ENCODE measurements around the gene APBB2. TPM values are rescaled to one million over a fixed set of nuclear protein-coding genes. Genes with fewer than 3 reads are reported as not detected.

The APBB2 gene
- polyA plus RNA-seq, 4 donors: 53.4 to 101 (median 54.3) TPM

DNA sequence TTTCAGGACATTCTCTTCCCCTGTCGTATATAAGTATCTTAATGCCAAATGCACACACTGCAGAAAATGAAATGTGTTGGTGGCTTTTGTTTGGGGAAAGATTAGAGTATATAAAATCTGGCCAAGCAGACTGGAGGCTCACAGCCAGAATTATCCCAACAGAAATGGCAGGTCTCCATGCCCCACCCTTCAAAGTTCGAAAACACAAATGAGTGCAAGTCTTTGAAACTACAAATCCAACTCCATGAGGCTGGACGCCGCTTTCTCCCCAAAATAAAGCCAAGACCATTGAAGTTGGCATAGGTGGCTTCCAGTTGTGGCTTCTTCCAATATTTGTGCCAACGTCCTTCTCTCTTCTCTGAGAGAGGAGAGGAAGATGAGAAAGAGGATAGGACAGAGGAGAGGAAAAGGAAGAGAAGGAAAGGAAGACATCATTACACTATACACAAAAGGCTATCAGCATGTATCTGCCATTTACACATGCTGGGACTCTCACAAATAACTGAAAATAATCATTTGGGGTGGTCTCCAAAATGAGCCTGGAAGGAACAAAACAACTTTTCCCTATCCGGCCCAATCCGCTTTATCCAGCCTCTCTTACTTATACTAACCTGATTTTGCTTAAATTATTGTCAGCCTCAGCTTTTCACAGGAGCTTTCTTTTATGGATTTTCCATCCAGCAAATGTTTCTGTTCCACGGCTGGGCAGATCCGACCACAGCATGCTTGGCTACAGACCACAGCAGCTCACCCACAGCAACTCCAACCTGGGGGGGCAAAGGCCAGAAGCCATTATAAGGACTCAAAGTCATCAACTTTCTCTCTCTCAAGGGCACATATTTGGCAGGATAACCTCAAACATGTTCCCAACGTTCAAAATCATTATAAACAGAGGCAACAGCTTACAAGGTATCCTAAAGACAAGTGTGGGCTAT, 71.7 kb downstream of the APBB2 start:
- DNase-seq (ENCODE audit: low read depth in 4 of 4, low spot score in 3 of 4): no peak

DNA sequence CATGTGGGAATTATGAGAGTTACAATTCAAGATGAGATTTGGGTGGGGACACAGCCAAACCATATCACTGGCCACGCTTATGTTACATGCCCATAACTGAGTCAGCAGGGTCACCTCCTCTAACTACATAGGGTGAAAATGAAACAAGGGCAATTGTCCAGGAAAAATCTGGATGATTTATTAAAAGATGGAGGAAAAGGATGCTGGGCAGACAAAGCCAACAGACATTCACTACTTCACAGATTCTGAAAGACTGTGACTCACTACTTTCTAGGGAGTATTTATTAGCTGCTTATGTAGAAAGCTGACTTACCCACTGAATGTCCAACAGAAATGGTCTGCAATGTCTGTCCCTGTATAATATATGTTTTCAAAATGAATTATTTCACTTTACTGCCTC, 72.4 kb downstream of the APBB2 start:
- DNase-seq (ENCODE audit: low read depth in 4 of 4, low spot score in 3 of 4): no peak

DNA sequence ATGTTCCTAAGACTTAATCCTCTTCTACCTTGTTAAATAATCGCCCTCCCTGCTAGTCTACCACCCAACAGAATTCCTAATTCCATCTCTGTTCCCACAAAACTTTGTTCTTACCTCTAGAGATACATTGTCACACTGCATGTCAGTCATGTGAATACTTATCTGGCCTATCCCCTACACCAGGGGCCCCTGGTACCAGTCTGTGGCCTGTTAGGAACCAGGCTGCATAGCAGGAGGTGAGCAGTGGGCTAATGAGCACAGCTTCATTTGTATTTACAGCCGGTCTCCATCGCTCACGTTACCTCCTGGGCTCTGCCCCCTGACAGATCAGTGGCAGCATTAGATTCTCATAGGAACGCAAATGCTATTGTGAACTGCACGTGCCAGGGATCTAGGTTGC, 73.9 kb downstream of the APBB2 start:
- DNase-seq (ENCODE audit: low read depth in 4 of 4, low spot score in 3 of 4): no peak

DNA sequence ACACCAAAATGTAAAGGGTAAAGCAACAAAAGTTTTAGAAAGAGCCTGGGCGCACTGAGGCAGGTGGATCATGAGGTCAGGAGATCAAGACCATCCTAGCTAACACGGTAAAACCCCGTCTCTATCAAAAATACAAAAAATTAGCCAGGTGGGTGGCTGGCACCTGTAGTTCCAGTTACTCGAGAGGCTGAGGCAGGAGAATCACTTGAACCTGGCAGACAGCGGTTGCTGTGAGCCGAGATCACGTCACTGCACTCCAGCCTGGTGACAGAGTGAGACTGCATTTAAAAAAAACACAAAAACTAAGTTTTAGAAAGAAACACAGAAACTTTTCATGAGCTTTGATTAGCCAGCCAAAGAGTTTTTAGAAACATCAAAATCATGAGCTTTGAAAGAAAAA, 76.5 kb downstream of the APBB2 start:
- no peak for DNase-seq (ENCODE audit: low read depth in 4 of 4, low spot score in 3 of 4)

DNA sequence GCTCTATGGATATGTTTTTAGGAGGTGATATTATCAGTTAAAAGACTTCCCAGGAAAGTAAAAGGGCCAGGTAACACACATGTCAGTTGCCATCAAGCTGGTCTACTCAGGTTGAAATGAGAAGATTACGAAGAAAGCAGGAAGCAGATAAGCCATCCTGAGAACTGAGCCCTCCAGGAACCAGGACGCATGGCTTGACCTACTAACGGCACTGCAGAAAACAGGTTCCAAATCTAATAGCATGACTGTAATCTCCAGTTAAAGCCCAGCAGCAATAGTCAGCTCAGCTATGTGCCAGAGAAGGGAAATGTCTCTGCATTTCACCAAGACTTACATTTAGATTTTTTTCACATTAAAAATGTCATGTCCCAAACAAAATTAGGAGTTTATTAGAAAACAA, 77.9 kb downstream of the APBB2 start:
- no peak for DNase-seq (ENCODE audit: low read depth in 4 of 4, low spot score in 3 of 4)

DNA sequence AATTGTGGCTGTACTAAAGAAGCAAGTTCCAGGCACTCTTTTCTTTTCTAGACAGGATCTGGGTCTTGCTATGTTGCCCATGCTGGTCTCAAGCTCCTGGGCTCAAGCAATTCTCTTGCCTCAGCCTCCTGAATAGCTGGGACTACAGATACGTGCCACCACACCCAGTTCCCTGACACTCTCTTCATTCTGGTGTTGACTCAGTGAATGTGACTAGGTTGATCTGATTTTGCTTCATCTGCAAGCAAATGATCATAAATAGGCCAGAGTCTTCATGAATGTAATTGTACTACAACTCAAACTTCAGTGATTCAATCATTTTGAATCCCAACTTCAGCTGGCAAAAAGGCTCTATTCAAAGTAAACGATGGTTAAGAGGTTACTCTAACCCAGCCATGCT, 78.5 kb downstream of the APBB2 start:
- DNase-seq (ENCODE audit: low read depth in 4 of 4, low spot score in 3 of 4): no peak

DNA sequence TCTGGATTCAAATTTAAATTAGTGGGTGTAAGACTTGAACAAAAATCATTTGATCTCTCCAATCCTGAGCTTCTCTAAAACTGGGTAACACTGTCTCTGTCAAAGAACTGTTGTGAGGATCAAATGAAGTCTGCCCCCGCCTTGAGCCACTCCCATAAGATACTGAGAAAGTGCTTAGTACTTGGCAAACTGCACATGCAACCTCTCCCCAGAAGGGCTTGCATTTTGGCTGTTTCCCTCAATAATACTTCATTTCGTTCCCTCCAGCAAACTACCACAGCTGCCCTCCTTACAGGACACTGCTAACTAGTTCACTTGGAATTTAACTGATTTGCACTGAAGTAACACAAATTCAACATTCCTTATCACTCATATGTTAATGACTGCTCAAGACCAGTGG, 79.8 kb downstream of the APBB2 start:
- DNase-seq (ENCODE audit: low read depth in 4 of 4, low spot score in 3 of 4): no peak

DNA sequence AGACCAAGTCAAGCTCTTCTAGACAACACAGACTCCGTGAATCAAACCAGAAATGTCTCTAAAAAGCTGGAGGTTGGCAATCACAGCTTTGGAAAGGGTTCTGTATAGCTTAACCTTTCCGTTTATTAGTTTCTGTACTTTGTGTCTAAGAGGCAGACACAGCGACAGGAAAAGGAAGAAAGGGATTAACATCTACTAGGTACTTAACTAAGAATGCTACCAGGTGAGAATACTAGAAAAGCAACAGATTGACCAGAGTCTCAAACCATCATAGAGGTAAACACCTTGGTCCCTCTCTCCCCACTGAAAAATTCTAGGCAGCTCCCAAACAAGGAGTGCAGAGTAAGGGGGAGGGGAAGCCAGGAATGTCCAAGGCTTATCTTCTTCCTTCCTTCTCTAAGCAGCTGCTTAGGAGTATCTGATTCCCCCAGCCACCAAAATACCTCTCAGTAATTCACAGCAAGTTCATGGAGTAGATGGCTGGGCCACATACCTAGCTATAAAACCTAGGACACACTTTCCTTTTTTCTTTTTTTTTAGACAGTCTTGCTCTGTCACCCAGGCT, 80.8 kb downstream of the APBB2 start:
- DNase-seq (ENCODE audit: low read depth in 4 of 4, low spot score in 3 of 4): no peak

DNA sequence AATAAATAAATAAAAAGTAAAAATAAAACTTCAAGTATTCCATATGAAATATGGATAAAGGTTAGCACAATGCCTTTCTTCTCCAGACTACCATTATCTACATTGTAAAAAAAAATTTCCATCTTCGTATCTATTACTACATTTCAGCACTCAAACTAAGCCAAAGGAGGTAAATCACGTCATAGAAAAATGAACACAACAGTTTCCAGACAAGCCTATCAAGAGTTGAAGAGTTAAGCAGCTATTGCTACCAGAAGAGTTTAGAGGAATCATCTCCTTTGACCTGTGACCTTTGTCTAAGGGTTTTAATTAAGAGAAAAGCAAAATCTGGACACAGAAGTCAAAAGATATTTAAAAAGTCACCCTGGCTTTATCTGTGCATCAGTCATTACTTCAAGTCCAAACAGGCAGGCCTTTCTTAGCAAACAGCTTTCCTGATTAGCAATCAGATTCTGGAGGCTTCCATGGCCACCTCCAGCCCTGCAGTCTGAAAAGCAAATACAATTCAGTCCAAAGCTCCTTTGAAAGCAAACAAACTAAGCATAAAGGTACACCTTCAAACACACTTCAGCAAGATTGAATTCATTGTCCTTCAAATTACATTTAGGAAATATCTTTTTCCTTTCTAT, 82.2 kb downstream of the APBB2 start:
- DNase-seq (ENCODE audit: low read depth in 4 of 4, low spot score in 3 of 4): no peak

DNA sequence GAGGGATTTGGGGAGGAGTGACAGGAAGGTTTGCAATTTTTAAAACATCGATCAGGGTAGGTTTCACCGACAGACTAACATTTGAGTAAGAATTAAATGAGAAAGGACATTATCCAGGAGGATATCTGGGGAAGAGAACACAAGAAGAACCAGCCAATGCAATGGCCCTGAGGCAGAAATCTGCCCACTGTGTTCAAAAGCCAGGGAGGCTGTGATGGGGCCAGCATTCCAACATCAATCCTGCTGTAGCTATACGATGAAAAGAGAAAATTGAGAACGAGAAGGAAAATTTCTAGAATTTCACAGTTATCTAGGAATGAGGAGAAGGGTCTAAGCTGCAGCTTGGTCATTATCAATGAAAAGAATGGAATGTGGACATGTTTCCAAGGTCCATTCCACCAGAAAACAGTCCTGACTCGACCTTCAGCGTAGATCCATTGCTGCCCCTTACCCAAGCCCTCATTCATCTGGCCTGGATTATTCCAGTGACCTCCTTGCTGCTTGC, 84.4 kb downstream of the APBB2 start:
- DNase-seq (ENCODE audit: low read depth in 4 of 4, low spot score in 3 of 4): no peak

DNA sequence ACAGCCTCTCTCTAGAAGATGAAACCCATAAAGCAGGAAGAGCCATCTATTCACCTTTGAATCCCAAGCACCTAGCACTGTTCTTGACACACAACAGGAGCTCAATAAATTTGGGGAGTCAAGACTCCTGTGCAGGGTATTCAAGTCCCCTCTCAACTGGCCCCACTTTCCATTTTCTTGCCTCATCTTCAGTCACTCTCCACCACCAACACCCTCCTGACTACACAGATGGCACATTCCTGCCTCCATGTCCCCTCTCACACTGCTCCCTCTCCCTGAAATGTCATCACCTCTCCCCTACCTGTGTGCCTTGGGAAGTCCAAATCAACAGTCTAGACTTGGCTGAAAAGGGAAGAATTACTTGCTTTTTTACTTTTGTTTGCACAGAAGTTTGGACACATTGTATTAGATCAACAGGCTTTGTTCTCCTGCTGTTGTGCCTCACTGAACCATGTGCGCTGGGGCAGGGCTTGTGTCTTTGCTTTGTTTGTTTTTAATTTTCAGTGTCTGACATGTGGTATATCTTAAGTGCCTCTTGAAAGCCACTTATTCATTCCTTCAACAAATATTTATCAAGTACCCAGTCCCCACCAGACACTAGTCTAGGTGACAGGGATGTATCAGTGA, 85.1 kb downstream of the APBB2 start:
- no peak for DNase-seq (ENCODE audit: low read depth in 4 of 4, low spot score in 3 of 4)

DNA sequence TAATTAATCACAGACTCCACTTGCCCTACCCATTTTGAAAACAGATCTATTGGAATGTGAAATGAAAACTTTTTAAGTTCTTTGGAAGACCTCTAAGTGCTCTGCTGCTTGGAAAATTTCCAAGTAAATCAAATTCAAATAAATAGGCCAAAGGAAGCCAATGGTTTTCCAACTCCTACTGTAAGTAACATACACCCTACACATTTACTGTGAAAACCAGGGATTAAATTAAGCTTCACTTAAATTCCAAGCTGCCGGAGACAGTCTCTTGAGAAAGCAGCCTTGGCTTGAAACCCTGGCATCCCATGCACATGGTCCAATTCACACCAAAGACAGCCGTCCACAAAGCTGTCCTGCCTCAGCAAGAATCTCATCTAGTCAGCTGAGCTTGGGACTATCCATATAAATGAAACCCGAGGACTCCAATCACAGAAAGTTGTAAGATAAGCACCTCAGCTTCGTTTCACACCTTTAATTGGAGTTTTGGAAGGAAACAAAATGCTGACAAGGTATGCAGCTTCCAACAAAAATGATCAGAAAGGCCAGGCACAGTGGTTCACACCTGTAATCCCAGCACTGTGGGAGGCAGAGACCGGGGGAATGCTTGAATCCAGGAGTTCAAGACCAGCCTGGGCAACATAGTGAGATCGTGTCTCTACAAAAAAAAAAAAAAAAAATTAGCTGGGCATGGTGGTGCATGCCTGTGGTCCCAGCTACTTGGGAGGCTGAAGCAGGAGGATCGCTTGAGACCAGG, 88.6 kb downstream of the APBB2 start:
- DNase-seq (ENCODE audit: low read depth in 4 of 4, low spot score in 3 of 4): no peak

DNA sequence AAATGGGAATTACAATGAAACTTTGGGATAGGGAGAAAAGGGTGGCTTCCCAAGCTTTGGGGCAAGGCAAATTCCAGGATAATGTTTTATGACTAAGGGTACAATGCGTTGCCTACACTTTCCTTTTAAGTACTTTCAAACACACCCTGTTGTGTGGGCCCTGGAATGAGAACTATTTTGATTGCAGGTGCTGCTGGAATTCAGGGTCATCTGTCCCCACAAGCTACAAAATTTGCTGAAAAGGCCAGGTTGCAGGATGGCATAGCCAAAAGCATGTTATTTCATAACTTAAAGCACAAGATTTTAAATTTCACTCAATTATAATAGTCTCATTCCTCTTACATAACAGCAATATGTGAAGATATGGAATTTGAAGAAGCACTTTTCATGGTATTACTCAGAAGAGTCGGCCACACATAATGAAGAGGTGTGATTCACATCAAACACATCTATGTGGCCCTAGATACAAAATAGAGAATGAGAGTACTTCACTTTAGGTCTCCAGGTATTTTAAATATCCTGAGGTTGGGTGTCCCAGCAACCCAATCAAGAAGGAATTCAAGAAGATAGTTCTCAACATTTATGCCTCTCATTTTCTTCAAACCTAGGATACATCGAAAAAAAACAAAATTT, 89.3 kb downstream of the APBB2 start:
- DNase-seq (ENCODE audit: low read depth in 4 of 4, low spot score in 3 of 4): no peak

DNA sequence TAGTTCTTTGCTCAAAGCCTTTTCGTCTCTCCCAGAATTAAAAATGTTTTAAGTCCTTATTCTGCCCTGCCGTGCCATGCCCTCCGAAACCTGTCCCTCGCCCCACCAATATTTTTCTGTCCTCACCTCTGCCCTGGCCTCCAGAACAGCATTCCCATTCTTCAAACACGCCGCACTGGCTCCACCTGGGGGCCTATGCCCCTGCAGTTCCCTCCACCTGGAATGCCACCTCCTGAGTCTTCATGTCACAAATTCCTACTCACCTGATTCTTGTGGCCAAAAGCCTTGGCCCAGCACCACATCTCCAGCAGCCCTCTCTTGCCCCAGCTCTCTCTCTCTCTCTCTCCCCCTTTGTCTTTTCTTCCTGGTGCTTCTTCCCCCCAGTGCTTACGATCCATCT, 91.6 kb downstream of the APBB2 start:
- DNase-seq (ENCODE audit: low read depth in 4 of 4, low spot score in 3 of 4): no peak

DNA sequence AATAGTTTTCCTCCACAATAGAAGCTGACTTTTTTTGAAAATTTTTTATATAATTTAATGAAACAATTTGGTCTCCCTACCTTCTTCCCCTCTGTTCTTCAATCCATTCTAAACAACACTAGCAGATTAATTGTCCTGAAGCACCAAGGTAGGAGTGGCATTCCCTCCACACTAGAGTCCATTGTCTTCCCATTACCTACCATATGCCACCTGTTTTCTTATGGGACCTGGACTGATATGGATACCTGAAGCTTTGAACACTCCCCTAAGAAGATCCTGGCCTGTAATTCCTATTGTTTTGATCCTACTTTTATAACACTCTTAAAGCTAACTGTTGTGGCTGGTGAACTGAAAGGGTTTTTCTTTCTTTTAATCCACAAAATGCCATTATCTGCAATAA, 92.0 kb downstream of the APBB2 start:
- DNase-seq (ENCODE audit: low read depth in 4 of 4, low spot score in 3 of 4): no peak

DNA sequence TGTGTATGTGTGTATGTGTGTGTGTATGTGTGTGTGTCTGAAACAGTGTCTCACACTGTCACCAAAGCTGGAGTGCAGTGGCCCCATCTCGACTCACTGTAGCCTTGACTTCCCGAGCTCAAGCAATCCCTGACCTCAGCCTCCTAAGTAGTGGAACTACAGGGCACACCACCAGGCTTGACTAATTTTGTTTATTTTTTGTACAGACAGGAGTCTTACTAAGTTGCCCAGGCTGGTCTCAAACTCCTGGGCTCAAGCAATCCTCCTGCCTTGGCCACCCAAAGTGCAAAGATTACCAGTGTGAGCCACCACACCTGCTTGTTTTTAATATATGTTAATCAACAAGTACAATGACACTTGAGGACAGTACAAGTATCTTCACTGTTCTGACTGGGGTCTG, 92.4 kb downstream of the APBB2 start:
- DNase-seq (ENCODE audit: low read depth in 4 of 4, low spot score in 3 of 4): no peak

DNA sequence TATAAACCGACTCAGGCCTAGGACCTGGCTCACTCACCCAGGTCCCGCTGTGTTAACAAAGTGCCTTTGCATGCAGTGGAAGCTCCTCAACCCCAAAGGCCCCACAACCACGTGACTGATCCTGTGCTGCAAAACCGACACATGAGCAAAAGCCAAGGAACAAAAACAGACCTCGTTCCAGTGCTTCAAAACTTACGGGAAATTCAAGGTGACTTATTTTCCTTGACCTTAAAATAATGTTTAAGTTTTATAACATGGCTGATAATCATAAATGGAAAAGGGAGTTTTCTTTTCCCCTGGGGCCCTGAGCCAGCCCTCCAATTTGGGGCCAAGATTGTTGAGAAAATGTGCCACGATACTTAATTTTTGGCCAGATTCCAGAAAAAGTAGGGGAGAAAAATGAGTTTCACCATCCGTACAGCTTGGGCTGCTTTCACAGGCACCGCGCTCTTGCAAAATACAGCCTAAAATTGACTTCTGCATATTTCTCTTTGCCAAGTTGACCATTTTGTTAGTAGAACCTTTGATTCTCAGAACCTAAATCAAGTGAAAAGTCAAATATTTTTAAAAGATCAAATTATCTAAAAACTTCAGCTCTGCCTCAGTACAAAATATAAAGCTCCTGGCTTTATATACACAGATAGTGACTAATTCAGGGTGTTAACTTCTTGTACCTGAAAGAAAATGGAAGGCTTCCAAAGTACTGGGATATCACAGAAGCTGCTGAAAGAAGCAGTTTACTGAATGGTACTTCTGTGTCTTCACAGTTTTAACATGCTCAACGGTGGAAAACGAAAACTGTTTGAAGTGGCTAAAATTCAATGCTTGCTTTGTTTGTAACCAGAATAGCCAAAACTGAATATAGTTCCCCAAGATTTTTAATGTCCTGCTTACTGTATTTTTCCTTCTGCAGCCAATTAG, 93.8 kb downstream of the APBB2 start:
- no peak for DNase-seq (ENCODE audit: low read depth in 4 of 4, low spot score in 3 of 4)

DNA sequence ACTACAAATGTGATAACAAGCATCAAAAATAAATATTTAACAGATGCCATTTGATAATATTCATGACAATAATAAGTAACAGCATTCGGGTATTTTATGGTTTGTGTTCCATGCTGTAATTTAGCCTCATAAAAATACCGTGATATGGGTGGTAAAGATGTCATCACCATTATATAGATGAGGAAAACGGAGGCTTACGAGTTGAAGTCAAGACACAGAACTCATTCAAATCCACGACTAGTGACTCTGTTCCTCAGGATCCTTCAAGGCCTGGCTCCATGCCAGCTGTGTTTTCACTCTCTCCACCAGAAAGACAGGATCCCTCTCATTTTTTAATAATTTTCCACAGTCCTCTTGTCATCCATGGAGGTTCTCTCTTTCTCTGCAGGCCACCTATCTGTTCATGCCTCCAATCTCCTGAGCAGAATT, 94.5 kb downstream of the APBB2 start:
- DNase-seq (ENCODE audit: low read depth in 4 of 4, low spot score in 3 of 4): no peak

DNA sequence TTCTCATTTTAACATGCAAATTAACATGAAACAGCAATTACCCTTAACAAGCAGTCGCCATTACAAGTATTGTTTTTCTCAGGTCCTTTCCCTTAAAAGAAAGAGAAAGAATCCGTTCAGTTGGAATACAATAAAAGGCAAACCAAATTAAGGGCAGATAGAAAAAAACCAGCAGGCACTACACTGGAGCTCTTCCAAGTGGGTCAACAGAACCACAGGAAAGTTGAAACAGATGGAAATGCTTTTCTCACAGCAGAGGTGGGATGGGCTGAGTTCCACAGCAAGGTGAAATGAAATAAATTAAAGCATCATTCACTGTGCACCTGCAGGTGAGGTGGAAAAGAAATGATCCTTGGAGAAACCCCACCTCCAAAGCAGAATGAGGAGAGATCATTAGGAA, 102.6 kb downstream of the APBB2 start:
- DNase-seq (ENCODE audit: low read depth in 4 of 4, low spot score in 3 of 4): no peak
